SW 1271 (cell line): Measurements from ENCODE around the gene FRMD4A.

Experiments used
- DNase-seq, 2 experiments: peaks; one replicate each; lab custom pipeline; 2025; lab: John Stamatoyannopoulos, UW

The FRMD4A gene

DNA sequence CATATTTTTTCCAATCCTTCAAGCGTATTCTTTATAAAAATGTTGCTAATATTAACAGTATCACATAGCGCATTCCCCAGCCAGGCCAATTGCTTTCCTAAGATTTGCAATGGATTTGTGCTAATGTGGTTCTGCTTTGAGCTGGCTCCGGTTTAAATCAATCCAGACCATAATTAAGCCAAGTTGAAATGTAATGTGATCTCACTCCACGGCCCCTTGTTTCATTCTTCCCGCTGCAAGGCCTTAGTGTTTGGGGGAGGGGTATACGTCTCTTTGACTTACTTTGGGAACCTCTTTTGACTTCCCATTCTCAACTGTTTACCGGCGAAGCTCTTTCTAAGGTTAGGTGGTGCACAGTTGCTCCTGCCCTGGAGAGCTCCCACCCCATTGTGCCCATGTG lies 657.6 kb downstream of the FRMD4A start:
- DNase-seq, result no peak

DNA sequence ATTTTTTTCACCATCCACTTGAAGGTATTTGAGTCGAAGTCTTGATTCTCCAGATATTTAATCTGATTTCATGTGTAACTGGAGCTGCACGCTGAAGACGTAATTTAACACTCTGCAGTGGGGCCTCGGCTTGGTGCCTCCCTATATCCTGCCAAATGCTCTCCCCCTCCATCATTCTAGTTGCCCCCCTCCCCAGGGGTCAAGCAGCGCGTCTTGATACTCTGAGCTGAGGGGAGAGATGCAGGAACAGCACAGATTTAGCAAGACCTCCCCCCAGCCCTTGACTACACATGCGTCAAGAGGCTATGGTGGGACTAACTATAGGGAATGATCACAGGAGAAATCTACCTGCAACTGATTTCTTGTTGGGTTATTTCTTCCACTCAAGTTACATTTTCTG lies 658.2 kb downstream of the FRMD4A start:
- no peak for DNase-seq

DNA sequence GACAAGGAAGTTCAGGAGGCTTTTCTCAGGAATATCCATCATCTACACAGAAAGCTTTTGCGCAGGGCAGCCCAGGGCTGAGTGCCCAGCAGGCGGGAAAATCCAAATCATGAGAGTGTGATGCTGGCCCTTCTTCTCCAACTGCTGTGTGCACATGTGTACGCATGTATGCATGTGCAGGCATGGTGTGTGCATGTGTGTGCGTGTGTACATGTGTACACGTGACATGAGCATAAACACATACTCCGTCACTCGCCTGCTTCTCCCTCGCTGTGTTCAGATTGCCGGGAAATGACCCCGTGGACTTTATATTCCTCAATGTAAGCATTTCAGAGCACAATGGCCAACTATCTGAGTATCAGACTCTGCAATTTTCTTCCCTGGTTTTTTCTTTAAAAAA lies 658.8 kb downstream of the FRMD4A start:
- DNase-seq, result no peak

DNA sequence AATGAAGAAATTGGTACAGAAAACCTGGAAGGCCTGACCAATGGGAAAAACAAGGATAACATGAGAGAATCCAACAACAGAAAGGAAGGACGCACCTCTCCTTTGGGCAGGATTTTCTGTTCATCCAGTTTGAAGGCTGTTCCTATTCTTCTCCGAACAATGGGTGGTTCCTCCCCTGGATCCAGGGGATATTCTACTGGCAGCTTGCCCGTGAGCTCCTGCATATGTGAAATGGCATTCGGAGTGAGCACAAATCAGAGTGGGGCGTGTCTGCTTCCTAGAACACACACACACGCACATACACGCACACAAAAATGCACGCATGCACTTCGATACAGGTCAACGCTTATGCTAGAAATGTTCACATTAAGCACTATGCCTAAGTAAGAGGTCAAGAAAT lies 660.4 kb downstream of the FRMD4A start:
- DNase-seq, result no peak

DNA sequence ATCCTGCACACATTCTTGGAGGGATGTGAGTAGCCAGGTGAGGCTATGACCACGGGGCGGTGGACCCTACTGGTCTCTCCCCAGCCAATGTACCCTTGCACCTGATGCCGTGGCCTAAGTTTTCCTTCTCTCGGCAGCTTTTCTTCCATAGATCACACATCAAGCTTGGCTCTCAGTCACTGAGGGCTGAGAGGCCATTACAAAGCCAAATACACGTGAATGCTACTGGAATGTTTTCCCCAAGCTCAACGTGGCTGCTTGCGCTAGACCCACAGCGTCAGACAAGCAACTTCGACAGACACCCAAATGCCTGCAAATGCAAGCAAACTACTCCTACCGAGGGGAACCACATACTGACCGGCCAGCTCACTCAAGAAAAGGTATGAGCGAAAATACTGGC lies 660.8 kb downstream of the FRMD4A start:
- DNase-seq, result no peak

DNA sequence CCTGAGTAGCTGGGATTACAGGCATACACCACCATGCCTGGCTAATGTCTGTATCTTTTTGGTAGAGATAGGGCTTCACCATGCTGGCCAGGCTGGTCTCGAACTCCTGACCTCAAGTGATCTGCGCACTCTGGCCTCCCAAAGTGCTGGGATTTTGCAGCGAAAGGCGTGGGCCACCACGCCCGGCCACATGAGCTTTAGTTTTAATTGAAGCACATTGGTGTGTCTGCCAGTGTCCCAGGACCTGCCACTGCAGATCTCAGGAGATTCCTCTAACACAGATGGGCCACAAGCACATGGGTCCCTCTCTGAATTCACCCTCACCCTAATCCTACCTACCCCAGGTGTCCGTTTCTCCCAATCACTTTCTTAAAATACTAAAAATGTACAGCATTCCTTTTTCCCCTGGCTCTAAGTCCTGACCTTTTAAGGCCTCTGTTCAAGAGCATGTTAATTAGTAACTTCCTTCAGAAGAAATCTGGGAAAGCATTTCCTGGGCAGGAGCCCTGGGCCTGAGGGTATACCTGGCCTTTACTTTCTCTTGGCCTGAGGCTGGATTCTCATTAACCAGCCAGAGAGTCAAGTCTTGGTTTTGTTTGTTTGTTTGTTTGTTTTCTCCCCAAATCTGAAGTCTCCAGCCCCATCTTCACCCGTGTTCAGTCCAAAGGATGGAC lies 661.4 kb downstream of the FRMD4A start:
- DNase-seq, result no peak

DNA sequence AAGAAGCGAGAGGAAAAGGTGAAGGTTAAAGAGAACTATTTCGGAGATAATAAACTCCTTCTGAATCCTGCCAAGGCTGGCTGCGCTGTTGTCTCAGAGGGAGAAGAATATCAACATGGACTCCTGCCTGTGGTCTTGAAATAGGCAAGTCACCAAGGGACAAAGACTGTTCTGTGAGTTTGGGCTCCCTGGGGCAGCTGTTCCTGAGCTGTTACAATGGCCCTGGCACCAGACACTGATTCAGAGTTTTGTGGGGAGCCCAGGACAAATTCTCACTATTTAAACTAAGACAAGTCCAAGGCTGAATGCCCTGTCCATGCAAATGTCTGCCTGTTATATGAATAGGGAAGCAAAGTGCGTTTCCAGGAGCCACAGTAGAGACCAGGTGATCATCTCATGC lies 662.6 kb downstream of the FRMD4A start:
- DNase-seq, result no peak

DNA sequence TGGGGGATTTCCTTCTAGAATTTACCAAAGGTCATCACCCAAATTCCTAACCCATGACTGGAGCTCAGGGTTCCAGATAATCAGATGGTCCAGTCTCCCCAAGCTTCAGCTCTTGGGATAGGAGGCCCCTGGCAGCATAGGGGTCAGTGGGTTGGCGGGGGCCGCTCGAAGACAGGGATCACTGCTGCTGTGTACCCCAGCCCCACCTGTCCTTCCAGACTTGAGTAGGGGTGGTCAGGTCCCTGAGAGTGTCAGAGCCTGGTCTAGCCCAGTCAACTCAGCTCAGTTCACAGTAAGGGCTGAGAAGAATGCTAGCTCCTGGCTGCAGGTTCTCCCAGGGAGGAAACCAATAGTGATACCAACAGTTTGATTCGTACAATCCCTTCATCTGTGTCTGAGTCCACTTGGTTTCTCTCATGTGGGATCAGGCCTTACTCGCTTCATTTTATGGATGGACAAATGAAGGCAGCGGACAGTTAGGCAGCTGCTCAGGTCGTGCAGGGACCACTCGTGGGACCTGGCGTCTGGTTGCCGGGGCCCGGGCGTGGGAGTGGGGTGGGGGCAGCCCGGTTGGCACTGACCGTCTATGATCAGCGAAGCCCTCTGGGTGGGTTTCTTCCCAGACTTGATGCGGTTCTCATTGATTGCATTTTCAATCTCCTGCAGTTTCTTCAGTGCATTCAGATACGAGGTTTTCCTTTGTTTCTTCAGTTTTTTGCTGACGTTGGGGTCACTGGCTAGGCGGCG lies 665.0 kb downstream of the FRMD4A start:
- DNase-seq, result no peak

DNA sequence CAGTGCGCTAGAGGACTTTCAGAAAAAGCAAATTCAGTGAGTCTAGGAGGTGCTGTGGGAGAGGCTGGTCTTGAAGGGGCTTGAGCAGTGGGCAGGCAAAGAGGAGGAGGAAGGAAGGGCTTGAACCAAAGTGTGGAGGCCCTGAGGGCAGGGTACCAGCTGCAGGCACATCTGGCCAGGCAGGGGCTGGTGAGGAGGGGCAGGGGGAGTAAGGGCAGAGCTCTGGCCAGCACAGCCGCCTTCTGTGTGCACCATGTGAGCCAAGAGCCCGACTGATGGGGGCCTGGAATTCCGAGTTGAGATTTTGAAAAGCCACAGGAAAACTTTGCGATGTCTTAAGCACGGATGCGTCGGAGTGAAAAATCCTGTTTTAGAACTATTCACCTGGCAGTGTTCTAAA lies 669.5 kb downstream of the FRMD4A start:
- no peak for DNase-seq

DNA sequence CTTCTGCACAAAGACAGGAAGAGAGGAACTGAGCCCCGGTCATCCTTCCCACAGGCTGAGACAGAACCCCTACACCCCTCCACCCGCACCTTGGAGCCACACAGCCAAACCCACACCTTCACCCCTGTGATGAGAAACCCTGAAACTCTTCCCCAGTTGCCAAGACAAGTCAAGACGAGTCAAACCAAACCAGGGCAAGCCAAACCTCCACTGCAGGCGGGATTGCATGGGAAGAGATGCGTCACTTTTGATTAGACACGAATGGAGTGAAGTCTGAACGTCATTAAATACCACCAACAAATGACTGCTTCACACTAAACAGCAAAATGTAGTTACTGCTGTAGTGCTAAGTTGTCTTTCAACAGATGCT lies 670.2 kb downstream of the FRMD4A start:
- DNase-seq, result no peak

DNA sequence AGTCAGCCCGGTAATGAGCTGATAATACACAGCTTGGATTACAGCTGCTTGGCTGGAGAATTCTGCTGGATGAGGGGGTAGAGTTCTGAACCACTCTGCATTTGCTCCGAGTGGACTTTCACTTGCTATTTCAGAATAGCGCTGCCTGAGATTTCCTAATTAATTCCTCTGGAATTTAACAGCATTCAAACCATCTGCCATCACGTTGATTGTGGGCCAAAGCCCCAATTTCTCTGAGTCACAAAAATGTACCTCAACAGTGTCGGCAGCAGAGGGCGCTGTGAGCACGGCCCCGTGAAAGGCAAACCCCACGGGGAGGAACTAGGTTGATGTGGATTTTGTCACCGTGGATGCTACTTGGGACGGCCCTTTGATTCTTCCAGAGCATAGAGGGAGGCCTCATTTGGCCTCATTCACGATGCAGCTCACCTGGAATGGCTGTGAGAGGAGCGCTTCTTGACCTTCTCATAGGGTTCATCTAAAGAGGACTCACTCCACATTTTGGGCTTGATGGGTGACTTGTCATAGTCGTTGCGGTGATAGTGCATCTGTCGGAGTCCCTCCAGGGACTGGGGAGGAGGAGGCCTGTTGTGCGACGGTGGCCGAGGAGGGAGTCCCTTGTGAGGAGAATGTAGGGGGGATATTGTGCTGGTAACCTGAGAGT lies 670.7 kb downstream of the FRMD4A start:
- DNase-seq, result peak in 1 of 2 experiments; percentile 6

DNA sequence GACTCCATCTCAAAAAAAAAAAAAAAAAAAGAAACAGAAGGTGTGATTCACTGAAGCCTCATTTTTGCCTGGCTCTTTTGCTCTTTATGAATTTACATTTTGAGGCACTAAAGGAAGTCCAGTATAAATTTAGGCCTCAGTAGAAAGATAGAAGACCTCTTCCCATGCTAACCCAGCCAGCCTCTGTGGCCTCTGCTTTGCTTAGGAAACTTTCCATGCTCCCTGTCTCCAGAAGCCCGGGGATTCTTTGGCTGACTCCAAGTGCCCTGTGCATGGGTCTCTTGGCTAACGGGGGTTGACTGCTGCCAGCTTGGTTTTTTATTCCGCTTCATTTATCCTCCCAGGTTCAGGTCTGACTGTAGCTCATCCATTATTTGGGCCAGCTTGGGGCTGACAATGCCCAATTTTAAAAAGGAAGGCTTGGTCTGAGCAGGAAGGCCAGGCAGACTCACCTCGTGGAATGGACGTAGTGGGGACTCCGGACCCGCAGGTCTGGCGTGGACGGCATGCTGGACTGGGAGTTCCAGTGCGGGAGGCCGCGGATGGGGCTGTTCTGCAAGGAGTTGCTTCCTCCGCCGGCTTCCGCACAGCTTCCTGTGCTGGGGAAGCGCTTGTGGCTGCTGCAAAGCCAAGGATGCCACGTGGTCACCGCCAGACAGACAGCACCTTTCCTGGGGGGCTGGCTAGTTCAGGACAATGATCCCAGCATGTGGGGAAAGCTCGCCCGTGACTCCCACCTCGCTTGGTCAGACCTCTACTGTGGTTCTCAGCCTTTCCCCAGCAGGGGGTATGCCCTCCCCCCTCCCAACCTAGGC lies 671.6 kb downstream of the FRMD4A start:
- DNase-seq, result no peak

DNA sequence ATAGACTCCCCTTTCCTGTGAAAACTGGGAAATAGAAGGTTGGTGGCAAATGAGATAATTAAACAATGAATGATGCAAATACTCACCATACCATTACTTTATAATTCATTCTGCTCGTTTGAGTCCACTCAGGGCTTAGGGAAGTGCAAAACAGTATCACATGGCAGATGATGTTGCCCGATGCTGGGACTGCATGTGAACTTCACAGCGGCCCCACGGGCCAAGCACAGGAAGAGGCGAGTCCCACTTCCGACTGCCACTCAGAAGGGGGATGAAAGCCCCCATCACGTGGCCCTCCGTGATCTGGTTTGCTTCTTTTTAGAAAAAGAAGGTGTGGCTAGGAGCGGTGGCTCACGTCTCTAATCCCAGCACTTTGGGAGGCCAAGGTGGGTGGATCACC lies 672.5 kb downstream of the FRMD4A start:
- DNase-seq, result no peak

DNA sequence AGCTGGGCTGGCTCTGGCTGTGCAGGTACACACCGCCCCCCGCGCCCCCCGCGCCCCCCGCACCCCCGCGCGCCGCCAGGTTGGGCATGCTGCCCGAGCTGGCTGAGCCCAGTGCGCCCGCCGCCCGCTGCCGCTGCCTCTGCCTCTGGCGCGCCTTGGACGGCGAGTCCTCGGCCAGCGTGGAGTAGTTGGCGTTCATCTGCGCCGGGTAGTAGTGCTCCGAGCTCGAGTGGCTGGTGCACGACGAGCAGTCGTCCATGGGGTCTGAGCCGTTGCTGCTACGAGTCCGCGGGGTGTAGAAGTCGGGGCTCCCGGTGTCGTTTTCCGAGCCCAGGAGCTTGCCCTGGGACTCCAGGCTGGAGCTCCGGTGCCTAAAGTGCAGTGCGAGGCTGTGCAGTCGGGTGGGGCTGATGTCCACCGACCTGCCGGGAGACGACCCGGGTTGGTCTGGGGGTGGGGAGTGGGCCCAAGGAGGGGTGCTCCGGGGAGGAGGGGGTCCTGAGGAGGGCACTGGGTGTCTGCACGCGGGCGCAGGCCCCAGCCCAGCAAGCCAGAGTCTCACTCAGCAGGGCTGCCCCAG lies 673.5 kb downstream of the FRMD4A start:
- DNase-seq, result no peak

DNA sequence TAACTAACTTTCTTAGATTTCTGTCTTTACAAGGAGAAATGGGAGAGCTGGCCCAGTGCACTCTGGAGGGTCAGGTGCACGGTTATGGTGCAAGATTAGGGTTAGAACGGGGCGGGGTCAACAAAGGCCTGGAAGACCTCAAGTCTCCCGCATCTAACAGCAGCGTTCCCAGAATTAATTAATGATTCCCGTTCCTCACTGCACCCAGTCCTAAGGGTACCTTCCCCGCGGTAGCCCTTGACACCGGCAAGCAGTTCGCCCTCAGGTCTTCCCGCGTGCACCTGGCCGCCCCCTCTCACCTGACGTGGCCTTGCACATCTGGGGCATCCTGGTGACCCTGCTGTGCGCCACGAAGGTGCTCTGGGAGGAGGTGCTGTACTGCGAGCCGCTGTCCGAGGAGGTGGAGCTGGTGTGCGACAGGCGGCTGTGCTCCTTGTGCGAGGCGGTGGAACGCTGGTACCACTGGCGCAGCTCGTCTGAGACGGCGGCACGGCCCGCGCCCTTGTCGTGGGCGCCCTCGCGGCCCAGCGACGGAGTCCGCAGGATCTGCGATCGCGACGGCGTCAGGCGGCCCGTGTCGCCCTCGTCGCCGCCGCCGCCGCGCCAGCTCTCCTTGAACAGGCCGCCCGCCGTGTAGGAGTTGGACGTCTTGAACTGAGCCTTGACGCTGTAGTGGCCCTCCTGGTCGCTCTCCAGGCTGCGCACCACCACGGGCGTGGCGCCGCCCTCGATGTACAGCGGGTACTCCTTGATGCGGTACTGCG lies 674.2 kb downstream of the FRMD4A start:
- no peak for DNase-seq

DNA sequence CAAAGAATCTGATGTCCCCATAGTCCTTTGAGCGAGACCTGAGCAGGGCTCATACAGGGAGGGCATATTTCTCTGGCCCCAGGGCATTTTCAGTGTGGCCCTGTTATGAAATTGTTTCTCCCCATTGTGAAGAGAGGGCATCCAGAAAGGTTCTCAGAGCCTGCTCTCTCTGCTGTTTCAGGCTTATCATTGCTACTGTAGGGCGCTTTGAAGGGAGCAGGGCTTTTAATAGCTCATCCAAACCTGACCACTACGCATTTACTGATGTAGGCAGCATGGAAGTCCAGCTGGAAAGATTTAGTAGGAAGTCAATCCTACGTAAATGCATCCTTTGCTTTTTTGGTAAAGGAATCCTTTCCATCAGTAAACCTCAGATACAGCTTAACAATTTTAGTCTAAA lies 675.9 kb downstream of the FRMD4A start:
- no peak for DNase-seq

DNA sequence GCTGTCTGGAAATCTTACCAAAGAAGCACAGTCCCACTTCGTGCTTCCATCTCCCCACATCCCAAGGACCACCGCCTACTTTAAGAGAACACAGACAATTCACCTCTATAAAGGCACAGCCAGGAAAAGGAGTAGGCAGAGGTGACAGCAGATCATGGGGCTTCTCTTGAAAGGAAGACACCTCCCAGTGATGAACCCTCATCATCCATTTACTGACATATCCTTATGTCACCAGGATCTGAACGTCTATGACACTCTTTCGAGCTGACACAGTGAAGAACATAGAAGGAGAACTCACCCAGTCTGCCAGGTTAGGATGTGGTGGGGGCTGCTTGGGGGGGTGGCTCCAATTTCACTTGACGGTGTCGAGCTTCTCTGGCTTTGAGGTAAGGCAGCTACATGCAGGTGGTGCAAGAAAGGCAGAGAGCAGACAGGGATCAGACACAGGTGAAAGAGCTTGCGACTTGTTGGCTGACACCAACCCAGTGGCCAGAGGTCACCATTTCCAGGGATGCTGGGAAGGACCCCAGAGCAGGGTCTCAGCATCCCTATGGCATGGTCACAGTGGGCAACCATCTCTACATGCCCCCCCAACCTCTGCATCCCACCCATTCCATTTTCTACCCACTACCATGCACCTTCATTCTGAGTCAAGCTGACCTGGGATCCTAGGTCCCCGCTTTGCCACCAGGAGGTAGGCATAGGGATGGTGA lies 676.5 kb downstream of the FRMD4A start:
- DNase-seq, result no peak

DNA sequence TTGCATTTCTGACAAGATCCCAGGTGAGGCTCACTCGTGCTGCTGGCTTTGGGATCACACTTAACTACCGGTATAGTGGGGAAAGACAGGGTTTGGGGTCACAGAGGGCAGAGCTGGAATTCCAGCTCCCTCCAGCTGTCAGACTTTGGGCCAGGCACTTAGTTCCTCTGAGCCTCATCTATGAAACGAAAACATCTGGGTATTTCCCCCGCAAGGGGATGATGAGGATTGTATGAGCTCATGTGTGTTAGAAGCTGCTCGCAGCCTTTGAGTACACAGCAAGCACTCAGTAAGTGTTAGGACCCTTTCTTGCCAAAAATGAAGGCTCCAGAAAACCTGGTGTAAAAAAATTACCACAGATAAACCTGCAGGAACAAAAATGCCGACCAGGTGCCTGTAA lies 677.9 kb downstream of the FRMD4A start:
- DNase-seq, result no peak

DNA sequence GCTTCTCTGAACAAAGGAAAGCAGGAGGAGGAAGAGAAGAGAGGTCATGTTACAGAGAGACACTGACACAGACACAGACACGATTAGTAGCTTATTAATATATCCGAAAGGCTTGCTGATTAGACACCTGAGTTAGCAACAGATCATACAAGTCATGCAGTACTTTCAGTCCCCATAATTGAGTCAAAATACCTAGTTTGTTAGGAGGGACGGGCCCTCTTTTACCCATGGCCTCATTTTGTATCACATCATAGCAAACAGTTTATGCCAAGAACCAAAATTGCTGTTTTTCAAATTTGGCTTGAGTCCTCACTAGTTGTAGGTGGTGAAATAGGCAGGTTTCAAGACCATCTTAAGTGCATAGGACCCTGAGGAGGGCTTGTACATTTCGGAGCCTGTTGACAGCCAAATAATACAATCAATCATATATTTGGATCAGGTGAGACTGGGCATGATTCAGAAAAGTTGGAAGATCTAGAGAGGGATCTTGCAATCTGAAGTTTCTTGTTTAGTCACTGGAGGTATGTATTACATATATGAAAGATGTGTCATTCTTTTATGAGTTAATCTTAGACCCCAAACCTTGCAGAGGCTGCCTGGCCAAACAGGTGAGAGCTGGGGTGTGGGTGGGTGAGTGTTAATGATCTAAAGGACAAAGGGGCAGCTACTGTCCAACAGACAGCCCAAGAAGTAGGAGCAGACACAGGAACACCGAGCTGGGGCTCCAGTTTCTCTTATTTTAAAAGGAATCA lies 678.6 kb downstream of the FRMD4A start:
- DNase-seq, result no peak

DNA sequence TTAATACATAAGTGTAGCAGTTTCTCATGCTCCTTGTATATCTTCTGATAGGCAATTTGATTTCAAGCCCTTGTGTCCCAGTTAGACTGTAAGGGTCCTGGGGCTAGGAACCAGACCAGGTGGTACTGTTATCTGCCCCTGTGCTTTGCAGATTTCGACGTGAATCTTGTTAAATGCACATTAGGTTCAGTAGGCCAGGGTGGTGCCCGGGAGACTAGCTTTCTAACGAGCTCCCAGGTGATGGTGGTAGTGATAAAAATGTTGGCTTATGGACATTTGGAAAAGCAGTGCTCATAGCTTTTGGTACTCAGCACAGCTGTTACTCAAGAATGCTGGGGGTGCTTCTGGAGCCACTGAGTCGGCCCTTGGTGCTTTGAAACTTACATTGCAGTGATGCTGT lies 679.8 kb downstream of the FRMD4A start:
- DNase-seq, result no peak
